SK-N-MC (cell line): ENCODE data around the gene N4BP3.

Source experiments
- EZH2 ChIP-seq: fragments of 200-600 bp; sonication (generic); IDR thresholded peaks from one replicate; pipeline ENCODE4 v1.6.1; 2017; ENCODE audit warnings: antibody characterized with exemption
- FOXP2 ChIP-seq: optimal IDR thresholded peaks from 2 replicates; pipeline ENCODE3; 2011; ENCODE audit warnings: mild to moderate bottlenecking, moderate library complexity; ENCODE audit not compliant: insufficient read depth; ENCODE audit errors: extremely low read length, control extremely low read depth
- POLR2AphosphoS5 ChIP-seq: IDR thresholded peaks from 2 replicates; pipeline ENCODE4 v1.6.1; 2012; ENCODE audit warnings: mild to moderate bottlenecking, low read depth, low read length, borderline replicate concordance

DNA sequence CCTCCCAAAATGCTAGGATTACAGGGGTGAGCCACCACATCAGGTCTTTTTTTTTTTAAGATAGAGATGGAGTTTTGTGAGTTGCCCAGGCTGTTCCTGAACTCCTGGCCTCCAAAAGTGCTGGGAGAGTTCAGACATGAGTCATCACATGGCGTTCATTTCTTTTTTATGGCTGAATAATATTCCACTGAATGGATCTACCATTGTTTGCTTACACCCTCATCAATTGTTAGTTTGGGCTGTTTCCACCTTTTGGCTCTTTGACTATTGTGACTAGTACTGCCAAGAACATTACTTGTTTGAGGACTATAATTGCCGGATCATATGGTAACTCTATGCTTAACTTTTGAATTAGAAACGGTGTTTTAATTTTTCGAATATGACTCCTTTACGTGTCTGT is 787 bp upstream of the N4BP3 start:
- TF ChIP-seq POLR2AphosphoS5: no peak
- no peak for TF ChIP-seq EZH2
- no peak for TF ChIP-seq FOXP2
